Stimulated activated CD8-positive, alpha-beta memory T cell treated with anti-CD3 and anti-CD28 coated beads, Interleukin-2, amount 100 ng/mL, for 48 hours (primary cell): Measurements from ENCODE around the gene SPX.

ENCODE experiments used
- DNase-seq, 2 donors: peaks; one replicate each; pipeline ENCODE4 v3.0.0-alpha.2; 2020; ENCODE audit warnings: low read depth in 2 of 2

Gene SPX

DNA sequence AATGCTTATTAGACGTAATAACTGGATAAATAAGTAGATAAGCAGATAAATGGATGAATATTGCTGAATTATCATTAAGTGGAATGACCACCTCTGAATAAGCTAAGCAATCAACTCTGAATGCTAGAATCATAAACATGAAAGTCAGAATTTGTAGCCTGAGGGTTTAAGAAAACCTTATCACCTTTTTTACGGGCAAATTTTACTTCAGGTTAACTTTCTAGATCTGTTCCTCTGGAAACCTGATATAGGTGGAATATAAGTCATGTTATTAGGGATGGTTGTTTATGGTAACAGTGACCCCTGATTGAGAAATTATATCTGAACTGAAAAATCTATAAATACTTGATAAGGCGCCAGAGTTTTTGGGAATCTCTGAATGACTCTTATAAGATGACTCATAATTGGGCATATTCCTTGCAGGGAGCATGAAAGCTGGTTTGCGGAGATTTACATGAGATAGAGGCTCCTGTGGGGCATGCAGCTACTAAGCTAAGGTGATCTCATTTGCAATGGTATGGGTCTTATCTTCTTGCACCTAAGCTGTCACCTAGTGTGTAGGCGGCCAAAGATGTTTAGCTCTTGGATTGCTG lies 12.1 kb downstream of the SPX start:
- DNase-seq = no peak

DNA sequence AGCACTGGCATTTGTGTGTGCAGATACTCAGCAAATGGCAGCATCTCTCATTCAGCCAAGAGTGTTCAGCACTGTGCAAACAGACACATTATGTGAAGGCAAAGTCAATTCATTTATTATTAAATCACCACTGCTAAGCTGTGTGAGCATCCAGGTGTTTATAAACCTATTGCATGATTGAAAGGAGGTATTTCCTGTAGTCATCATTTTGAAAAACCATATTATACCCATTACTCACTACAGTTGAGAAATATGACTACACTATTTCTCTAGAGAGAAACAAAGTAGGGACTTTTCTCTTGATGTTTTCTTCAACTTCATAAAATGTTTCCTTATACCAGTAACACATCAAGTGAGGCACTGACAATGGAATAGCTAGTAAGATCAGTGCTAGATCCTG lies 13.7 kb downstream of the SPX start:
- no peak for DNase-seq

DNA sequence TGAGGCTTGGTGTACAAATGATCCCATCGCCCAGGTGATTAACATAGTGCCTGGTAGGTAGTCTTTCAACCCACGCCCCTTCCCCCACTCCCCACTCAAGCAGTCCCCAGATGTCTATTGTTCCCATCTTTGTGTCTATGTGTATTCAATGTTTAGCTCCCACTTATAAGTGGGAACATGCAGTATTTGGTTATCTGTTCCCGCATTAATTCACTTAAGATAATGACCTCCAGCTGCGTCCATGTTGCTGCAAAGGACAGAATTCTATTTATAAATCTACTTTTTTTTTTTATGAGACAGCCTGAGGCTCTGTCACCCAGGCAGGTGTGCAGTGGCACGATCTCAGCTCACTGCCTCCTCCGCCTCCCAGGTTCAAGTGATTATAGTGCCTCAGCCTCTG lies 15.7 kb downstream of the SPX start:
- DNase-seq = no peak

DNA sequence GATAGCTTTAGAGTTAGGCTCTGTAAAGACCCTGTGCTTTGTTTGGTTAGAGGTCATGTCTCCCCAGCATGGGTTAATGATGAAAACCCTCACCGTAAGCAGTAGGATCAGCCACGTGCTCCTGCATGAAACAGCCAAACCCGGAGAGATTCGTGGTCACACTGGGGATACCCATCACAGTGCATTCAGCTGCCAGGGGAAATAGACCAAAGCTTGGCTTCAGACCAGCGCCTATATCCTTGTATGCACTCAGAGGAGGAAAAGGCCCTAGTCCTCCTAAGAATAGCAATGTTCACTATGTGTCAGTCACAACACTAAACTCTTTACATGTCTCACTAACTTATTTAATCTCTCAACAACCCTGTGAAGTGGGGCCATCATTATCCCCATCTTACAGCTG lies 16.3 kb downstream of the SPX start:
- no peak for DNase-seq

DNA sequence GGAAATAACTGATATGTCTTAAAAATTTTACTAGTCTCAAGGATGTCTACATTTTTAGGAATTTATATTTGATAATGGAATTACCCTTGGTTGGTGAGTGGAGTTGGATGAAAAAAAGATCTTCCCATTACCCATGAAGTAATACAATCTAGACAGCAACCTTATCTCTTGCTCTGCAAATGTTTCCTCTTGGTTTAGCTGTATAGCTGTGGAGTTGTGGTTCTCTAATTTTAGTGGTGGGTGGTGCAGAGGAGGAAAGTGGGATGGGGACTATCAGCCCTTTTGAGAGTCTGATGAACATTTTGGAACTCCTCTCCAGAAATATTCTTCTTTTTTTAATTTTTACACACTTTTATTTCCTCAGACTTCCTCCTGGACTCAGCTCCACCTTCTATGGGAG lies 17.1 kb downstream of the SPX start:
- DNase-seq = no peak

DNA sequence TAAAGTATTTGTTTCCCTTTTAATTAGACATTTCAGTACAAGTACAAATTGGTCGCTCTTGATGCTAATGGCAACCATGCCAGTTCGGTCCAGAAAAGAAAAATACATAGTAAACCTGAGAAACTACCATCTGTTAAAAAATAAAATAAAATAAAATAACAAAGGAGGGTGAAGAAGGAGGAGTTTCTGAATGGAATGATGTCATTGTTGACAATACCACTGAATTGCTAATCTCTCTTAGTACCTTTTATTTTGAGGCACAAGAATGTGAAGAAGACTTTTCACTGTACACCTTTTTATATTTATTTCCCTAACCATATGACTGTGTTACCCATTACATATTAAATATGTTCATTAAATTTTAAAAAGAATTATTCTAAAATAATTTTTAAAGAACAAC lies 19.5 kb downstream of the SPX start:
- DNase-seq = no peak

DNA sequence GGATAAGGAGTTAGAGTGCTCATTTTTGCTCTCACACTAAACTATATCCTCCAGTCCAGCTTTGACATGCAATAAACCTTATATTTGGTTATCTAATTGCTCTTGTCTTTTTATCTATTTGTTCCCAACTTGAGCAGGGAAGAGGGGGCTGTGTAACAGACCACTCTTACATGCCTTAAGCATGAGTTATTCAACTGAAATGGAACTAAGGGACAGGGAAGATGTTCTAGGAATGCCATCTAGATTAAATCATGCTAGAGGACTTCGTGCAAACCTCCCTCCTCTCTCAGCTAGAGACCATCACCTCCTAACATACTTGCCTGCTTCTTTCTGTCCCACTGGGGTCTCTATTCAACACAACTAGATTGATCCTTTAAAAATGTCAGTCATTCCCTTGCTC lies 20.6 kb downstream of the SPX start:
- DNase-seq = no peak

DNA sequence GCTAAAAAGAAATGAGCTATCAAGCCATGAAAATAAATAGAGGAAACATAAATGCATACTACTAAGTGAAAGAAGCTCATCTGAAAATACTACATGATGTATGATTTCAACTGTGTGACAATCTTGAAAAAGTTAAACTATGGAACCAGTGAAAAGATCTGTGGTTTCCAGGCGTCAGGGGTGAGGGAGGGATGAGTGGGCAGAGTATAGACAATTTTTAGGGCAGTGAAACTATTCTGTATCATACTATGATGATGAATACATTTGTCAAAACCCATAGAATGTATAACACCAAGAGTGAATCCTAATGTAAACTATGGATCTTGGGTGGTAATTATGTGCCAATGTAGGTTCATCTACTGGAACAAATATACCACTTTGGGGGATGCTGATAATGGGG lies 21.3 kb downstream of the SPX start:
- no peak for DNase-seq

DNA sequence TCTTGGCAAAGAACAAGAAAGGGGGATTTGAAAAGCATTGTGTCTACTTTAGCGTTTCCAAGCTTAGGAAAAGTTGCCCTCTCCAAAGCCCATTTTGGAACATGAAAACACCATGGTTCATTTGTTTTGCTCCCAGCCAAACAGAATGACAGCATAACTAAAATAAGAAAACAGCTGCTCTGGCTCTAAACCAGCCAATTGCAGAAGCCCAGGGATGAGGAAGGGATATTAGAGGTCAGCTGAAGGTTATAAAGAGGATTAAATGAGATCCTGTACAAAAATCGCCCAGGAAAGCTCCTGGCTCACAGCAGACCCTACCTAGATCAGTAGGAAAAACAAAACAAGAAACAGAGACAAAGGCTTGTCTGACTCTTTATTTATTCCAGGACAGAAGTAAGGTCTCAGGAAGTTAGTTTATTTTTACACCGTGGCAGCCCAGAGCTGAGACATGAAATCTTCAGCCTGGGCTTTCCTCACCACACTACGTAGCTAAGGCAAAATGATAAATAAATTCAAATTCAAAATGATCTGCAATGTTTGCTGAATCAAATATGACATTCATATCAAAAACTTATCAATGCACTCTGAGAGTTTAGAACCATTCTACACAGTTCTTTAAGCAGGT lies 25.9 kb downstream of the SPX start:
- no peak for DNase-seq

DNA sequence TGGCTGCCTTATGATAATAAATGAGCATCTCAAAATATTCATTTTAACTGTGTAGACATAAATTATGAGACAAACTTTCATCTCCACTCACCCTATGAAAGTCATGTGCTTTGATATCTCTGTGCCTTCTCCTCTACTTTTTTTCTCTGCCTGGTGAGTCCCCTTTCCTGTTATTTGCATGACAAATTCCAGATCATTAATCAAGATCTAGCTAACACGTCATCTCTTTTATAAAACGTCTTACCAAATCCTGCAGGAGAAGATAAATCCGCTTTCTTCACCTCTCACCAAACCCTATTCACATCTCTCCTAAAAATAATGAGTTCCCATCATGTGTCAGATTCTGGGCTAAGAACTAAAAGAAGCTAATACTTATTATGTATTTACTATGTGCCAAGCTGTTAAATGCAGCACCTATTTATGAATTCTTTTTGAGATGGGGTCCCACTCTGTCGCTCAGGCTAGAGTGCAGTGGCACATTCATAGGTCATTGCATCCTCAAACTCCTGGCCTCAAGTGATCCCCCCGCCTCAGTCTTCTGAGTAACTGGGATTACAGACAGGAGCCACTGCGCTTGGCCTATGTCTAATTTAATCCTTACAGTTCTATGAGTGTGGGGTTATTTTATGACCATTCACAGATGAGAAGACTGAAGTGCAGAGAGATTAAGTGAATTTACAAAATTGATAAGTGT lies 26.7 kb downstream of the SPX start:
- DNase-seq = no peak

DNA sequence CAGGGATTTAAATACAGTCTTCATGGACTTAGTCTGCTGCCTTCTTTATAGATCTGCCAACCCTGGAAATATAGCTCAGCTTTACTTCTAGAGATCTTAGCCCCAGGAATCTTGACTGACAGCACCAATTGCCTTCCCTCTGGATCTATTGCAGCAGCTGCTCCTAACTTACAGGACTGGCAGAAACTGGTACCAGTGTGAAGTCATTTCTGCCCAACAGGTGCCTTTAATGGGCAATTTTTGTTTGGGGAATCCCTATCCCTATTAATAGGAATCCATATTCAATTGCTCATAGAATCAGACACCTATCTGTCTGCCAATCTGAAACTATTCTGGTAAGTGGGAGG lies 27.2 kb downstream of the SPX start:
- no peak for DNase-seq

DNA sequence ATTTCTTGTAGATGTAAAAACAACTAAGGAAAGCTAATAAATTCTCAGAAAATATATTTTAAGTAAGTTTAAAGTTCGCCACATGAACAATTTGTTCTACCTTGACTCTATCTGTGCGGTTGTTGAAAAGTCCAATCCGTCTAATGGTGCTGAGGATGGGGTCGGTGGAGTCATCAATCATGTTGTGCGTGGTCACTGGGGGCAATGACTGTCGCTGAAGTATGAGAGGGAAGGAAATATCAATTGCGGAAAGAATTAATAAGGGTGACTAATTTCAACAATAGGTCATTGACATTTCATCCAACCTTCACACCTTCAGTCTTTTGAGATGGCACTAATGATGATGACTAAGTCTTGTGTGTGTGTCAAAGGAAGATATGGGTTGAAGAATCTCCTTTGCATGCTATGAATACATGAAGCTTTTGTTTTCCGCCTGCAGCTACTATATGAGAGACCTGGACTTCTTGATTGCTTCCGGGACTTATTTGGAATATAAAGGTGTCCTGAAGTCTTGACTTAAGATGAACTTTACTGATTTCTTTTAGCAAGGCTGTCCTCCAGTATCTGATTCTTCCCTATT lies 32.1 kb downstream of the SPX start:
- DNase-seq = no peak

DNA sequence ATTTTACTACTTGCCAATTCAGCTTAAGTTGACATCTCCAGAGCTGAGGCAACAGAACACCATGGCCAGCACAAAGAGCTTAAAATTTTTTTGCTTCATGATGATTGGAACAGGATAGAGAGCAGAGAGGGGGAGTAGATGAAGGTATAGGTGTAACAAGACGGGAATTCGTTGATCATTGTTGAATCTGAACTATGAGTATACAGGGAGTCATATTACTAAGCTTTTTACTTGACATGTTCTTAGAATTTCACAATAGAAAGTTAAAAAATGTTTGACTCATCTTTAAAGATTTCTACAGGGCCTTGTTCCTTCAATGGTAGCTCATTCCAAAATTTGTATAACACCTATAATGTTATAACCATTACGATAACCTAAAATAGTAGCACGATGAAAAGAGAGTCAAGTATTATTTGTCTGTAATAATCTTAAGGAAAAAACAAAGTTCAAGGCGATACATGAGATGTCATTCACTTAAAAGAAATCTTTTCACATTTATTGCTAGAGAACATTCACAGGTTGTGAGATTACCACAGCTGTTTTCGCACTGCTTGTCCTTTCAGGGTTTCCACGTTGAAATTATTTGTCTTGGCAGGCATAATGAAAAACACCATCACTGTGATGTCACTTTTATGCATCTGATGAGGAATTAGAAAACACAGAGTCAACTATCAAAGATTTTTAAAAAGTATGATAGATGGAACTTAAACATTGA lies 33.9 kb downstream of the SPX start:
- DNase-seq = no peak

DNA sequence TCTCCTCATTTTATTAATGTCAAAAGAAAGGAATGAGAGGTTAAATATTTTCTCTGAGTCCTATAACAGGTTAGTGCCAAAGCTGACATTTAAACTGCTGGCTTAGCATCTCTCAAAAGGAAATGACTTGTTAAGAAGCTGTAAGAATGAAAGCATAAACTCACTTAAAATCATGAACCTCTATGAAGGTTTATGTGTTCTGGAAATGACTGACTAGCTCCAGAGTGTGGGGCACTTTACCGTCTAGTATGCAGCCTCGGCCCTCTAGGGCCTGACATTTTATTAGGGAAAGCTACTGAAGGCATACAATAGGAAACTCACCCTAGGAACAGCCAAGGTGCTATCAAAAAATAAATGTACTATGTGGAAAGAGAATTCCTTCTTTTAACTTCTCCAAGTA lies 35.1 kb downstream of the SPX start:
- no peak for DNase-seq

DNA sequence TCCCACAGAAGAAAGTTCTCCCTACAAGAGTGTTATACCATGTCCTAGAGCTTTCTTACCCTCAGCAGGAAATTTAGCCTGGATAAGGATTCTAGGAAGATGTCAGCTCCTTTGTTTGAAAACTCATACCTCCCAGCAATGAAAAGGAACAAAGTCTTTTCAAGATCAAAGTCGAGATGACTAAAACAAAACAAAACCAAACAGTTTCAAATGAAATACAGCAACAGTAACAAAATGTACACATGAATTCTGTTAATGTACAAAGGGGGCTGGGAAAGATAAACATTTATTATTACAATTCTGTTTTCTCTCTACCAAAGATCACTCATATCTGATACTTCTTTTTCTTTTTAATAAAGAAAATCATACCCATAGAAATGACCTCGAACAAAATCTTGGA lies 36.8 kb downstream of the SPX start:
- no peak for DNase-seq

DNA sequence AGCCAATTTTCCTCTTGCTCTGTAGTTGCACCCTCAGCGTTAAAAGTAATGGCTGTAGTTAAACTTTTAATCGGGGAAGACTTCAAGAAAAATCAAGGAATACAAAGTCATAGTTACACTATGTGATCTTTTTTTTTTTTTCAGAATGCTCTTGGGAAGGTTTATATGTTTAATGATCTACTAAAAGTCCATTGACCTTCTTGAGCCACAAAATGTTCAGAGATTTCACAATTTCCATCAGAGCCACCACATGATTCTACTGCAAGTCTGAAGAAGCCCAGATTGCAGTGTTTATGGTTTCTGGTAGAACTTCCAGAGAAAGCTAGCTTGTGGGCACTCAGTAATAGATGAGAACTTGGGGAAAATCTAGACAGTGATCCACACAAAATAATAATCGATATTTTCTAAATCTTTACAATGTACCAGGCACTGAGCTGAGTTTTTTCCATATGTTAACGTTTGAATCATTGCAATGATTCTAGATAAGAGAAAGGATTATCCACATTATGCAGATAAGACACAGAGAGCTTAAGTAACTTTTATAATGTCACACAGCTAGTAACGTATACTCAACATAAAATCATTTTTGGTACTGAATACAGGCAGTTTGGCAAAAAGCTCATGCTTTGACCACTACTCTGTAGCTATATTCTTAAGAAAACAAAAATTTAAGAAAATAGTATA lies 40.3 kb downstream of the SPX start:
- DNase-seq = no peak

DNA sequence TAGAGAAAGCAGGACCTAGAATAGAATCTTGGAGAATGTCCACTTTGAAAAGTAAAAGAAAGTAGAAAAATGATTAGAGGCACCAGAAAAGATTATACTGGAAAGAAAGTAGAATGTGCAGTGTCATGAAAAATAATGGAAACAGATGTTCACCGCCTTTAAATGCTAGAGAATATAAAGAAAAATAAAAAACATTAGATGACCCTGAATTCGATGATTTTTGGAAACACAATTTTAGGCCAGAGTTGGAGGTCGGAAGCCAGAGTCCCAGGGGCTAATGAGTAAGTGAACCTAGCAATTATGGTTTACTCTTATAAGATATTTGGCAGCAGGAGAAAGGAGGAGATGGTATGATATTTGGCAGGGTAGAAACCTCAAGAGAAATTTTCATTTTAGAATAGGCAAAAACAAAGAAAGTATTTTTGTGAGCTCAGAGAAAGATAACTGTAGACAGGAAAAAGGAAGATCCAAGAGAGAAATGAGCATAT lies 40.9 kb downstream of the SPX start:
- DNase-seq = no peak

DNA sequence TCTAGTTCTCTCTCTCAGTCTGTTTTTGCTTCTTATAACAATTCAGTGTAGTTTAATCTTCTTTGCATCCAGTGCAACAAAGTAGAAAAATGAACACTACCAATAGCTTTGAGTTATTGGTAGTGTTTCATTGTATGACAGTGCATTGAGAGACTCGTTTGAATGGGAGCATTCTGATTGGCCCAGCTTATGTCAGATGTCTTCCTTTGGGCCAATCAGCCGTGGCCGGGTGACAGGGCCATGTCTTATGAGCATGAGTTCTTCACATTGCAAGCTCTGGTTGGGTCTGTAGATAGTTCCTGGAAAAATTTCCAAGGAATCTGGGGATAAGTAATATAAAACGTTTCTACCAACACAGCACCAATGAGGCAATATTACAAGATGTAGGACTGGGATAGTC lies 42.0 kb downstream of the SPX start:
- DNase-seq = no peak

DNA sequence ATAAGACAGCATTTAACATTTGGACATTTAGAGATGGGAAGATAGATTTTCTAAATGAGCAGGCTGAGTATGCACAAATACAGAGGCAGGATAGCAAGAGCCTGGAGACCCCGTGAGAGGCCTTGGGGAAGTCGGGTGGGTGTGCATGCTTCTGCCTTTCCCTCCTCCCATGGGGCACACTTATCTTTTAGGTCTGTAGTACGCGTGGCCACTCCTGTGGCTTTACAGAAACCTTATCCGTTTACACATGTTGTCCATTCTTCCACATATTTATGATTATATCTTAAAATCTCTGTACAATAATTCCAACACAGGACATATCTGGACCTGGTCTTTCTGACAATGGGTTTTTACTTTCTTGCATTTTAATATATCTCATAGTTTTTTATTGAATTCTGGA lies 45.0 kb downstream of the SPX start:
- DNase-seq = no peak

DNA sequence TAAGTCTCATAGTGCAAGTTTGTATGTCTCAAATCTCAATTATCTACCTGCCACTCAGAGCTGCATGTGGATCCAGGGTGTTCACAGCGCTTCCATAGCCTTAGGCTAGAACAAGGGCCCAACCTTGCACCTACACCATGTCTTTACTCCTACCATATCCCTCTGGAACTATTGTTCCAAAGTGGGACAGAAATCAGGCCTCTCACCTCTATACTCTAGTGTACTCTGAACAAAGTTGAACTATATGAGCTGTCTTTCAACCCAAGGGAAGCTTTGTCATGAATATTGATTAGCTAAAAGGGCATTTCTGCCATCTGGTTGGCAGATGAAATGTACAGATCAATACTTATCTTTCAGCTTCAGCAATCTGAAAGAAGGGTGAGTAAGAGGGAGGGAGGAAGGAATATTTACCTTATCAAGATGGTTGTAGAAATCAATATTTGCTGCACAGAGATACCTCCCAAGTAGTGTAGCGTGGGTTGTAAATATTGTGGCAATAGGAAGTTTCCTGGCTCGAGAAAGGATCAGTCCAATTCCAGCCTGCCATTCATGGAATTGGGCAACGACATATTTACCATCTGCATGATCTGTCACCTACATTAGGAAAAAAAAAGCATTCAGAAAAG lies 47.8 kb downstream of the SPX start:
- DNase-seq = no peak

DNA sequence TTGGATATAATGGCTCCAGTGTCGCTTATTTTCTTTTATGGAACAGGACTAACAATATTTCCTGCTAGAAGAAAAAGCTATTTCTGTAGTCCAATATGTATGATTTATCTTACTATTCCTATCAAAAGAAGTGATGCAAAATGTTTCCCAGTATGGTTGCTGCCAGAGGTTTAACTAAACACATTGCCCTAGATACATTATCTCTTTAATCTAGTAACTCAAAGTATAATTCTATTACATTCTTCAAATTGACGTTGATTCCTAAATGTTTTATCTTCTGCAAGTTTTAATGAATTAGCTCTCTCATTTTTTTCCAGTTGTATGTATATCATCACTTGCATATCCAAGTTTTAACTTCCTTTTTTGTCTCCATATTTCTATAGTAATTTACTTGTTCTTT lies 50.3 kb downstream of the SPX start:
- no peak for DNase-seq

DNA sequence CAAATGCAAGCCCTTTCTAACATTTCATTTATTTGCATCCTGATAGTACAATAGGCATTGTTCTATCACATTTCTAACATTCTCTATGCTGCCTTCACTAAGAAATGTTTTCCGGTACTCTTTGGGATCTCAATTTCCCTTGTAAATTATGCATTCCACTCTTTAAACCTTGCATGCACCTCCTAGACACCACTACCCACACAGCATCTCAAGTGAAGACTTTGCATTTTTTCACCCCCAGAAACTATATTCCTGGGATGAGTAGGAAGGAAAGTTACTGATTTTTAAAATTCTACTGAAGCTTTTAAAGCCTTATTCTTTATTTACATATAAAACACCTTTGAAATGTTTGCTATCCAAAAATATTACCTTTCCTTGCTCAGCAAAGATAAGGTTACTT lies 51.4 kb downstream of the SPX start:
- DNase-seq = no peak
